ENCODE results near the gene FCGBP.

DNA sequence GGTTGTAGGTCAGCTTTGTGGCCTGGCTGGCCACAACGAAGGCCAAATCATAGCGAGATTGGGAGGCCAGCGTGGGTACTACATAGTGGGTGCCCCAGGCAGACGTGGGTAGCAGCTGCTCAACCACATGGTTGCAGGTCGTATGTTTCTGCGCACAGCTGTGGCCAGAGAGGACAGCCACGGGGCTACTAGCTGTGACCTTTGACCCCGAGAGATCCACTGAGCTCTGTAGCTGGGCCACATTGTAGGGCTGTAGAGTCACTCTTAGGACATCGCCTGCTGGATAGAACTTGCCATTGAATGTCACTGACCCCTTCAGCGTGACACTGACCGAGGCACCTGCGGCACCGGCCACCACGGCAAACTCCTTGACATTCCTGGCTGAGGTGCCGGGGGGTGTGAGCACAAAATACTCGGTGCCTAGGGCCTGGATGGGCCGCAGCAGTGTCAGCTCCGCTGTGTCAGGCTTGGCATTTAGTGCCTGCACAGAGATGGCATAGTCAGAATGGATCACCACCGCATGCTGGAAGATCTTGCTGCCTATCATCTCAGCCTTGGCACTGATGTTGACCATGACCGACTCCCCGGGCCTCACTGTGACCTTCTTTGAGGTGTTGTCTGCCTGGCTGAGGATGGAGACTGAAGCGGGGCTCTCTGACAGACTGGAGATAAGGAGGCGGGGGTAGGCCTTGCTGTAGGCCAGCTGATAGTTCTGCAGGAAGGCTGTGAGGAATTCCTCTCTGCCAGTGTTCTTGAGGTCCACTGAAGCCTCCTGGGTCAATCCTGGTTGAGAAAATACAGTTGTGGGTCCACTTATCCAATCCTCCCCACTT lies 6.7 kb downstream of the FCGBP start:
- TF ChIP-seq SUZ12 (IDR thresholded peaks at IDR 0.05; ENCODE audit: extremely low read depth, insufficient read depth, insufficient read length), result no peak
- TF ChIP-seq YY1 (IDR thresholded peaks at IDR 0.05; ENCODE audit: insufficient read depth, insufficient read length), result no peak
- no peak for TF ChIP-seq ZNF274 (IDR thresholded peaks at IDR 0.05; ENCODE audit: low read depth, low read length)

All from NT2/D1 (cell line).